Gastrocnemius medialis (tissue), 4 donors: ENCODE measurements around the gene AKAP6. TPM values are rescaled to one million over a fixed set of nuclear protein-coding genes. Genes with fewer than 3 reads are reported as not detected.

ENCODE experiments used
- ATAC-seq, 2 donors: fragments of 150-250 bp; one replicate each; pipeline ENCODE4 v1.9.1; 2016
- DNase-seq, 2 donors: peaks; one replicate each; pipeline ENCODE4 v3.0.0-alpha.2; 2019
- H3K27ac ChIP-seq, 4 donors: fragments of 200-600 bp; sonication (generic); 1 replicate in 1 of 4; 2 replicates in 3 of 4; pipeline ENCODE4 v1.5.1; 2016 to 2018; ENCODE audit warnings: mild to moderate bottlenecking in 2 of 4, moderate library complexity in 1 of 4
- H3K27me3 ChIP-seq, 3 donors: fragments of 200-600 bp; sonication (generic) in 2 of 3; 1 replicate in 1 of 3; 2 replicates in 2 of 3; pipeline versions ENCODE4 v1.5.1 to v1.6.0; 2016 to 2019; ENCODE audit warnings: mild to moderate bottlenecking in 1 of 3, moderate library complexity in 1 of 3
- H3K36me3 ChIP-seq, 2 donors: fragments of 200-600 bp; sonication (generic) in 1 of 2; one replicate each; pipeline ENCODE4 v1.5.1; 2017 to 2018
- H3K4me1 ChIP-seq, 2 donors: fragments of 200-600 bp; sonication (generic) in 1 of 2; one replicate each; pipeline ENCODE4 v1.5.1; 2016 to 2017; ENCODE audit warnings: mild to moderate bottlenecking in 2 of 2
- H3K4me3 ChIP-seq, 4 donors: fragments of 200-600 bp; sonication (generic) in 3 of 4; 1 replicate in 1 of 4; 2 replicates in 3 of 4; pipeline ENCODE4 v1.5.1; 2016 to 2019; ENCODE audit warnings: mild to moderate bottlenecking in 2 of 4
- H3K9me3 ChIP-seq, 3 donors: fragments of 200-600 bp; sonication (generic) in 2 of 3; 1 replicate in 1 of 3; 2 replicates in 2 of 3; pipeline ENCODE4 v1.5.1; 2016 to 2019
- POLR2A ChIP-seq, 2 donors: fragments of 450-650 bp; IDR thresholded peaks; one replicate each; pipeline ENCODE4 v1.6.1; 2017; ENCODE audit warnings: antibody characterized with exemption in 2 of 2, mild to moderate bottlenecking in 2 of 2, moderate library complexity in 2 of 2
- in situ Hi-C, 4 donors: fragments of 200-750 bp; cut with MboI; loops; one replicate each; pipeline versions ENCODE4 v1.15.0 to v1.8.0; 2017; ENCODE audit warnings: low sequenced_read_pairs in 4 of 4
- intact Hi-C: fragments of 100-400 bp; cut with DNase I; formaldehyde crosslinking; loops from one replicate; pipeline ENCODE4 v1.15.1; 2023; ENCODE audit warnings: low total_unique reads
- total RNA-seq, 4 donors: library from RNA; depleted of rRNA; stranded (reverse); fragments of >200 nt; gene quantifications; one replicate each; pipeline versions ENCODE4 v1.1.0 to v1.2.3, GENCODE V29; 2016
- TF ChIP-seq, protein P1 (sequence below), 5 experiments: fragments of 450-650 bp in 3 of 5; fragments of 200-600 bp in 2 of 5; sonication (generic) in 2 of 5; IDR thresholded peaks in 4 of 5; conservative IDR thresholded peaks in 1 of 5; 1 replicate in 4 of 5; 2 replicates in 1 of 5; pipeline ENCODE4 v1.5.1; 2016 to 2019; ENCODE audit warnings: antibody characterized with exemption in 5 of 5, mild to moderate bottlenecking in 3 of 5, moderate library complexity in 3 of 5

Gene AKAP6
- total RNA-seq, 4 donors from 2014 or later = 23.2 to 59.2 (median 32.1) TPM

GRCh38 chr14:32331206-32331605 is 2.1 kb downstream of the AKAP6 start:
- H3K27ac ChIP-seq = no peak overlapping the region
- DNase-seq = no peak
- intact Hi-C loops = no loop called here
- no peaks in the 10 kb centered on the region for H3K27me3 ChIP-seq
- no peak for TF ChIP-seq POLR2A (IDR thresholded peaks at IDR 0.05)
- TF ChIP-seq, protein P1, sequence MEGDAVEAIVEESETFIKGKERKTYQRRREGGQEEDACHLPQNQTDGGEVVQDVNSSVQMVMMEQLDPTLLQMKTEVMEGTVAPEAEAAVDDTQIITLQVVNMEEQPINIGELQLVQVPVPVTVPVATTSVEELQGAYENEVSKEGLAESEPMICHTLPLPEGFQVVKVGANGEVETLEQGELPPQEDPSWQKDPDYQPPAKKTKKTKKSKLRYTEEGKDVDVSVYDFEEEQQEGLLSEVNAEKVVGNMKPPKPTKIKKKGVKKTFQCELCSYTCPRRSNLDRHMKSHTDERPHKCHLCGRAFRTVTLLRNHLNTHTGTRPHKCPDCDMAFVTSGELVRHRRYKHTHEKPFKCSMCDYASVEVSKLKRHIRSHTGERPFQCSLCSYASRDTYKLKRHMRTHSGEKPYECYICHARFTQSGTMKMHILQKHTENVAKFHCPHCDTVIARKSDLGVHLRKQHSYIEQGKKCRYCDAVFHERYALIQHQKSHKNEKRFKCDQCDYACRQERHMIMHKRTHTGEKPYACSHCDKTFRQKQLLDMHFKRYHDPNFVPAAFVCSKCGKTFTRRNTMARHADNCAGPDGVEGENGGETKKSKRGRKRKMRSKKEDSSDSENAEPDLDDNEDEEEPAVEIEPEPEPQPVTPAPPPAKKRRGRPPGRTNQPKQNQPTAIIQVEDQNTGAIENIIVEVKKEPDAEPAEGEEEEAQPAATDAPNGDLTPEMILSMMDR (IDR thresholded peaks at IDR 0.05 in 4 of 5, conservative IDR thresholded peaks at IDR 0.05 in 1 of 5) = no peak
- no peaks in the 10 kb centered on the region for H3K9me3 ChIP-seq
- no peaks in the 10 kb centered on the region for H3K36me3 ChIP-seq
- in situ Hi-C loops = loop anchor here in 1 of 4 donors (10.0 kb wide), 1 partner anchor 184 kb away; no protein-coding TSS in a partner anchor
- peaks cover 0 to 8% of the 10 kb centered on the region in 2 donors for H3K4me1 ChIP-seq
- ATAC-seq = no peak
- H3K4me3 ChIP-seq = no peak overlapping the region

GRCh38 chr14:32332415-32333316 is 3.6 kb downstream of the AKAP6 start:
- intact Hi-C loops (no loop called here), in situ Hi-C loops (loop anchor here in 1 of 4 donors (10.0 kb wide), 1 partner anchor 182 kb away; no protein-coding TSS in a partner anchor)
- TF ChIP-seq, protein P1 (IDR thresholded peaks at IDR 0.05 in 4 of 5, conservative IDR thresholded peaks at IDR 0.05 in 1 of 5) = no peak
- TF ChIP-seq POLR2A (IDR thresholded peaks at IDR 0.05) = no peak
- Histone ChIP-seq H3K9me3 (no peaks in the 10 kb centered on the region), H3K36me3 (no peaks in the 10 kb centered on the region), H3K4me1 (peaks cover 0 to 8% of the 10 kb centered on the region in 2 donors), H3K4me3 (no peak overlapping the region), H3K27me3 (no peaks in the 10 kb centered on the region), H3K27ac (no peak overlapping the region)
- ATAC-seq (no peak), DNase-seq (no peak)

GRCh38 chr14:32336702-32337101 is 7.6 kb downstream of the AKAP6 start:
- H3K4me3 ChIP-seq = no peak overlapping the region
- DNase-seq (no peak), ATAC-seq (no peak)
- no peaks in the 10 kb centered on the region for H3K9me3 ChIP-seq
- no peaks in the 10 kb centered on the region for H3K36me3 ChIP-seq
- in situ Hi-C loops (loop anchor here in 1 of 4 donors (10.0 kb wide), 1 partner anchor 178 kb away; no protein-coding TSS in a partner anchor), intact Hi-C loops (no loop called here)
- no peaks in the 10 kb centered on the region for H3K27me3 ChIP-seq
- no peak overlapping the region for H3K27ac ChIP-seq
- no peak for TF ChIP-seq POLR2A (IDR thresholded peaks at IDR 0.05)
- TF ChIP-seq, protein P1 (IDR thresholded peaks at IDR 0.05 in 4 of 5, conservative IDR thresholded peaks at IDR 0.05 in 1 of 5) = no peak
- H3K4me1 ChIP-seq = peaks cover 0 to 6% of the 10 kb centered on the region in 2 donors

DNA sequence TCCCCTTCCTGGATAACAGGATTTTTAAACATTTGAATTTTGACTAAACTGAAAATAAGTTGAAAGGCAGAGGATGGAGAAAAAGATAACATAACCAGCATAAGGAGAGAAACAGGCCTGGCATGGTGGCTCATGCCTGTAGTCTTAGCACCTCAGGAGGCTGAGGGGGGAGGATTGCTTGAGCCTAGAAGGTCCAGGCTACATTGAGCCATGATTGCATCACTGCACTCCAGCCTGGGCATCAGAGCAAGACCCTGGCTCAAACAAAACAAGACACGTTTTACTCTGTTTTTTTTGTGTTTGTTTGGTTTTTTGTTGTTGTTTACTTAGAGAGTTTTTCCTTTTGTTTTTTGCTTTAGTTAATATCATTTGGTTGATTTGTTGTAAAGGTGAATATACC is 8.7 kb downstream of the AKAP6 start:
- ATAC-seq = no peak
- Histone ChIP-seq H3K9me3 (no peaks in the 10 kb centered on the region), H3K36me3 (no peaks in the 10 kb centered on the region), H3K27me3 (no peaks in the 10 kb centered on the region), H3K27ac (no peak overlapping the region), H3K4me1 (peaks cover 0 to 6% of the 10 kb centered on the region in 2 donors), H3K4me3 (no peak overlapping the region)
- intact Hi-C loops = no loop called here
- no peak for DNase-seq
- in situ Hi-C loops = loop anchor here in 1 of 4 donors (10.0 kb wide), 1 partner anchor 177 kb away; no protein-coding TSS in a partner anchor
- TF ChIP-seq, protein P1 (IDR thresholded peaks at IDR 0.05 in 4 of 5, conservative IDR thresholded peaks at IDR 0.05 in 1 of 5) = no peak
- no peak for TF ChIP-seq POLR2A (IDR thresholded peaks at IDR 0.05)
